HepG2 (cell line): ENCODE data around the gene DGAT2. TPM values are rescaled to one million over a fixed set of nuclear protein-coding genes. Genes with fewer than 3 reads are reported as not detected.

Experiments used
- CAMTA2 ChIP-seq: sonication (generic); formaldehyde crosslinking; IDR thresholded peaks from 2 replicates; pipeline ENCODE4 v1.4.0; 2020; ENCODE audit warnings: mild to moderate bottlenecking, missing genetic modification reagents, borderline replicate concordance
- CEBPB ChIP-seq: IDR thresholded peaks from 2 replicates; pipeline ENCODE4 v1.6.1; 2011; ENCODE audit warnings: low read depth, low read length, improper control_type of control experiment, borderline replicate concordance
- CHD2 ChIP-seq: IDR thresholded peaks from 2 replicates; pipeline ENCODE4 v1.6.1; 2011; ENCODE audit warnings: low read depth, low read length, improper control_type of control experiment
- EED ChIP-seq: sonication (generic); formaldehyde crosslinking; IDR thresholded peaks from 2 replicates; pipeline ENCODE4 v1.5.0; 2020; ENCODE audit warnings: mild to moderate bottlenecking, missing genetic modification reagents
- ETV5 ChIP-seq: IDR thresholded peaks from 2 replicates; pipeline ENCODE4 v1.6.1; 2018; ENCODE audit warnings: missing biosample characterization, missing genetic modification reagents, inconsistent platforms, borderline replicate concordance
- KLF11 ChIP-seq: IDR thresholded peaks from 2 replicates; pipeline ENCODE4 v1.6.1; 2016; ENCODE audit warnings: missing compliant biosample characterization
- NFIC ChIP-seq: IDR thresholded peaks from 2 replicates; pipeline ENCODE4 v1.6.1; 2012; ENCODE audit warnings: mild to moderate bottlenecking, low read length, inconsistent platforms
- NFRKB ChIP-seq: fragments of 450-650 bp; IDR thresholded peaks from 2 replicates; pipeline ENCODE4 v1.6.1; 2017
- NFYB ChIP-seq: sonication (generic); formaldehyde crosslinking; IDR thresholded peaks from 2 replicates; pipeline ENCODE4 v1.4.0; 2020; ENCODE audit warnings: missing genetic modification reagents
- NR3C1 ChIP-seq: sonication (generic); formaldehyde crosslinking; IDR thresholded peaks from 2 replicates; pipeline ENCODE4 v1.4.0; 2020; ENCODE audit warnings: missing genetic modification reagents
- POLR2A ChIP-seq, 2 experiments: IDR thresholded peaks; 2 replicates each; pipeline ENCODE4 v1.6.1; 2011; ENCODE audit warnings: low read depth in 2 of 2, low read length in 2 of 2, mild to moderate bottlenecking in 1 of 2, moderate library complexity in 1 of 2; ENCODE audit not compliant: insufficient read depth in 1 of 2
- PRMT3 ChIP-seq: sonication (generic); formaldehyde crosslinking; IDR thresholded peaks from 2 replicates; pipeline ENCODE4 v1.8.1; 2022; ENCODE audit warnings: low read depth, mild to moderate bottlenecking, moderate library complexity, missing genetic modification reagents, borderline replicate concordance
- RCOR2 ChIP-seq: IDR thresholded peaks from 2 replicates; pipeline ENCODE4 v1.6.1; 2016; ENCODE audit warnings: missing biosample characterization, missing genetic modification reagents
- RFXAP ChIP-seq: sonication (generic); formaldehyde crosslinking; IDR thresholded peaks from 2 replicates; pipeline ENCODE4 v1.4.0; 2020; ENCODE audit warnings: missing genetic modification reagents, borderline replicate concordance
- ZBTB38 ChIP-seq: sonication (generic); formaldehyde crosslinking; IDR thresholded peaks from 2 replicates; pipeline ENCODE4 v1.5.1; 2020; ENCODE audit warnings: mild to moderate bottlenecking, missing genetic modification reagents
- ZBTB7B ChIP-seq: sonication (generic); formaldehyde crosslinking; IDR thresholded peaks from 2 replicates; pipeline ENCODE4 v1.4.0; 2020; ENCODE audit warnings: missing genetic modification reagents
- ZBTB8A ChIP-seq: sonication (generic); formaldehyde crosslinking; IDR thresholded peaks from 2 replicates; pipeline ENCODE4 v1.4.0; 2020; ENCODE audit warnings: mild to moderate bottlenecking, low read depth, missing genetic modification reagents, borderline replicate concordance
- ZNF253 ChIP-seq: sonication (generic); formaldehyde crosslinking; IDR thresholded peaks from 2 replicates; pipeline ENCODE4 v1.8.0; 2022; ENCODE audit warnings: mild to moderate bottlenecking, missing genetic modification reagents, borderline replicate concordance
- ZNF292 ChIP-seq: sonication (generic); formaldehyde crosslinking; IDR thresholded peaks from 2 replicates; pipeline ENCODE4 v1.8.1; 2022; ENCODE audit warnings: mild to moderate bottlenecking, low read depth, missing genetic modification reagents, borderline replicate concordance
- ZNF30 ChIP-seq: sonication (generic); formaldehyde crosslinking; IDR thresholded peaks from 2 replicates; pipeline ENCODE4 v1.5.0; 2020; ENCODE audit warnings: mild to moderate bottlenecking, missing genetic modification reagents
- ZNF317 ChIP-seq: sonication (generic); formaldehyde crosslinking; IDR thresholded peaks from 2 replicates; pipeline ENCODE4 v1.5.0; 2020; ENCODE audit warnings: mild to moderate bottlenecking, missing genetic modification reagents
- ZNF446 ChIP-seq: sonication (generic); formaldehyde crosslinking; IDR thresholded peaks from 2 replicates; pipeline ENCODE4 v1.5.0; 2020; ENCODE audit warnings: mild to moderate bottlenecking, missing genetic modification reagents
- ZNF629 ChIP-seq: sonication (generic); formaldehyde crosslinking; conservative IDR thresholded peaks from 2 replicates; pipeline ENCODE4 v1.5.0; 2020; ENCODE audit warnings: missing genetic modification reagents
- ZNF644 ChIP-seq: IDR thresholded peaks from 2 replicates; pipeline ENCODE4 v1.6.1; 2016; ENCODE audit warnings: low read depth
- polyA plus RNA-seq, 8 experiments: library from polyadenylated mRNA; depleted of rRNA in 3 of 8; stranded (reverse) in 7 of 8; unstranded in 1 of 8; fragments of >200 nt; fragmentation: Illumina TruSeq in 4 of 8; extraction: Trizol in 4 of 8; gene quantifications; 2 replicates each; pipeline versions ENCODE4 v1.2.1 to v1.2.3, GENCODE V29; 2011 to 2016; ENCODE audit warnings: low read depth in 4 of 8, missing spikeins in 1 of 8, mixed read lengths in 1 of 8; ENCODE audit not compliant: insufficient read depth in 1 of 8
- total RNA-seq, 5 experiments: library from RNA; depleted of rRNA; stranded (reverse); fragments of >200 nt; fragmentation: Illumina TruSeq; extraction: Trizol; gene quantifications; 2 replicates each; pipeline ENCODE4 v1.2.3, GENCODE V29; 2016; ENCODE audit warnings: low read depth in 1 of 5
- TF ChIP-seq, protein P1 (sequence below): sonication (generic); formaldehyde crosslinking; IDR thresholded peaks from 2 replicates; pipeline ENCODE4 v1.4.0; 2020; ENCODE audit warnings: mild to moderate bottlenecking, missing genetic modification reagents
- TF ChIP-seq, protein P2 (sequence below): sonication (generic); formaldehyde crosslinking; IDR thresholded peaks from 2 replicates; pipeline ENCODE4 v1.4.0; 2020; ENCODE audit warnings: mild to moderate bottlenecking, missing genetic modification reagents
- TF ChIP-seq, protein P3 (sequence below): sonication (generic); formaldehyde crosslinking; conservative IDR thresholded peaks from 2 replicates; pipeline ENCODE4 v1.8.0; 2022; ENCODE audit warnings: mild to moderate bottlenecking, moderate library complexity, missing genetic modification reagents
- TF ChIP-seq, protein P4 (sequence below): sonication (generic); formaldehyde crosslinking; IDR thresholded peaks from 2 replicates; pipeline ENCODE4 v1.4.0; 2020; ENCODE audit warnings: missing genetic modification reagents

DGAT2 gene
- total and polyA plus RNA-seq, 2 of the 13 experiments (the other 11 are each of a cell fraction or from before 2014, with no cell fraction given), result 39.0 to 65.6 TPM

DNA sequence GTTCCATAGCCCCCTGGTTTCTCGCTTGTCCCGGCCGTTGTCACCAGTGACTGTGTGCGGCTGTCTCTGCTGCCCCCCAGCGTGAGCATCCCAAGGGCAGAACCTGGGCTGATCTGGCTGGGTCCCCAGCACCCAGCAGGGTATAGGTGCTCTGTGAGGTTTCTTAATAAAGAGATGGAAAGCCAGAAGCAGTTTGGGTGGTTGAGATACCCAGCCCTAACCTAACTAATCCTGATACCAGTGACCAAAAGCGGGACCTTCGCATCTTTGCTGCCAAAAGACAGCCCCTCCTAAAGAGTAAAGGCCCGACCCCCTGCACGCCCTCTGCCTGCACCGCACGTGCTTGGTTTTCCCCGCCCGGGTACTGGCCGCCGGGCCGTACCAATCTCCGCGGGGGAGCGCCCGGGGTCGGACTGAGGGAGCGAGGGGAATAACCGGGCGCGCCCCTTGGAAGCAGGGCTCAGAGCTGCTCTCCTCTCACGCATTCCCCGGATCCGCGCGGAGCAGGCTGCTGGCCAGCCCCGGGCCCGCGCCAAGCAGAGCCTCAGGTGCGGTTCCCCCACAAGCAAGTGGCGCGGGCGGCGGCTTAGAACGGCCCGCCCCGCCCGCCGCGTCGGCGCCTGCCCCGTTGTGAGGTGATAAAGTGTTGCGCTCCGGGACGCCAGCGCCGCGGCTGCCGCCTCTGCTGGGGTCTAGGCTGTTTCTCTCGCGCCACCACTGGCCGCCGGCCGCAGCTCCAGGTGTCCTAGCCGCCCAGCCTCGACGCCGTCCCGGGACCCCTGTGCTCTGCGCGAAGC lies at the start of gene DGAT2 (continued):
- no peak; the same call in 1 of the 2 replicates for TF ChIP-seq CAMTA2 (CRISPR knock-in tag)
- peak; percentile 61 to 83 for TF ChIP-seq POLR2A (IDR thresholded peaks at IDR 0.05; ENCODE audit: insufficient read depth in 1 of 2, low read depth in 2 of 2, low read length in 2 of 2)
- no peak for TF ChIP-seq ZBTB38
- TF ChIP-seq, protein P1, sequence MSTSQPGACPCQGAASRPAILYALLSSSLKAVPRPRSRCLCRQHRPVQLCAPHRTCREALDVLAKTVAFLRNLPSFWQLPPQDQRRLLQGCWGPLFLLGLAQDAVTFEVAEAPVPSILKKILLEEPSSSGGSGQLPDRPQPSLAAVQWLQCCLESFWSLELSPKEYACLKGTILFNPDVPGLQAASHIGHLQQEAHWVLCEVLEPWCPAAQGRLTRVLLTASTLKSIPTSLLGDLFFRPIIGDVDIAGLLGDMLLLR (CRISPR knock-in tag), result peak; percentile 24; the same call in 1 of the 2 replicates
- TF ChIP-seq ZNF30 (CRISPR knock-in tag), result no peak
- TF ChIP-seq ZNF292 (CRISPR knock-in tag), result peak; percentile 17; the same call in 1 of the 2 replicates
- no peak for TF ChIP-seq ETV5 (CRISPR knock-in tag)
- TF ChIP-seq ZNF446 (CRISPR knock-in tag), result peak; percentile 95
- no peak for TF ChIP-seq ZNF644 (CRISPR knock-in tag)
- peak; percentile 68 for TF ChIP-seq RFXAP (CRISPR knock-in tag)
- no peak for TF ChIP-seq CEBPB
- TF ChIP-seq, protein P2, sequence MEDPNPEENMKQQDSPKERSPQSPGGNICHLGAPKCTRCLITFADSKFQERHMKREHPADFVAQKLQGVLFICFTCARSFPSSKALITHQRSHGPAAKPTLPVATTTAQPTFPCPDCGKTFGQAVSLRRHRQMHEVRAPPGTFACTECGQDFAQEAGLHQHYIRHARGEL, result no peak
- TF ChIP-seq NR3C1 (CRISPR knock-in tag), result no peak
- TF ChIP-seq EED (CRISPR knock-in tag), result peak; percentile 65; the same call in 1 of the 2 replicates
- TF ChIP-seq KLF11 (CRISPR knock-in tag), result peak; percentile 85; the same call in 1 of the 2 replicates
- peak; percentile 44; the same call in 1 of the 2 replicates for TF ChIP-seq ZNF317 (CRISPR knock-in tag)
- TF ChIP-seq, protein P3, sequence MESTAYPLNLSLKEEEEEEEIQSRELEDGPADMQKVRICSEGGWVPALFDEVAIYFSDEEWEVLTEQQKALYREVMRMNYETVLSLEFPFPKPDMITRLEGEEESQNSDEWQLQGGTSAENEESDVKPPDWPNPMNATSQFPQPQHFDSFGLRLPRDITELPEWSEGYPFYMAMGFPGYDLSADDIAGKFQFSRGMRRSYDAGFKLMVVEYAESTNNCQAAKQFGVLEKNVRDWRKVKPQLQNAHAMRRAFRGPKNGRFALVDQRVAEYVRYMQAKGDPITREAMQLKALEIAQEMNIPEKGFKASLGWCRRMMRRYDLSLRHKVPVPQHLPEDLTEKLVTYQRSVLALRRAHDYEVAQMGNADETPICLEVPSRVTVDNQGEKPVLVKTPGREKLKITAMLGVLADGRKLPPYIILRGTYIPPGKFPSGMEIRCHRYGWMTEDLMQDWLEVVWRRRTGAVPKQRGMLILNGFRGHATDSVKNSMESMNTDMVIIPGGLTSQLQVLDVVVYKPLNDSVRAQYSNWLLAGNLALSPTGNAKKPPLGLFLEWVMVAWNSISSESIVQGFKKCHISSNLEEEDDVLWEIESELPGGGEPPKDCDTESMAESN (CRISPR knock-in tag), result peak; percentile 45; the same call in 1 of the 2 replicates
- TF ChIP-seq, protein P4, sequence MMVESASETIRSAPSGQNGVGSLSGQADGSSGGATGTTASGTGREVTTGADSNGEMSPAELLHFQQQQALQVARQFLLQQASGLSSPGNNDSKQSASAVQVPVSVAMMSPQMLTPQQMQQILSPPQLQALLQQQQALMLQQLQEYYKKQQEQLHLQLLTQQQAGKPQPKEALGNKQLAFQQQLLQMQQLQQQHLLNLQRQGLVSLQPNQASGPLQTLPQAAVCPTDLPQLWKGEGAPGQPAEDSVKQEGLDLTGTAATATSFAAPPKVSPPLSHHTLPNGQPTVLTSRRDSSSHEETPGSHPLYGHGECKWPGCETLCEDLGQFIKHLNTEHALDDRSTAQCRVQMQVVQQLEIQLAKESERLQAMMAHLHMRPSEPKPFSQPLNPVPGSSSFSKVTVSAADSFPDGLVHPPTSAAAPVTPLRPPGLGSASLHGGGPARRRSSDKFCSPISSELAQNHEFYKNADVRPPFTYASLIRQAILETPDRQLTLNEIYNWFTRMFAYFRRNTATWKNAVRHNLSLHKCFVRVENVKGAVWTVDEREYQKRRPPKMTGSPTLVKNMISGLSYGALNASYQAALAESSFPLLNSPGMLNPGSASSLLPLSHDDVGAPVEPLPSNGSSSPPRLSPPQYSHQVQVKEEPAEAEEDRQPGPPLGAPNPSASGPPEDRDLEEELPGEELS (CRISPR knock-in tag), result peak; percentile 65
- TF ChIP-seq ZNF629 (CRISPR knock-in tag), result no peak
- no peak for TF ChIP-seq CHD2
- peak; percentile 73; the same call in 1 of the 2 replicates for TF ChIP-seq PRMT3 (CRISPR knock-in tag)
- no peak for TF ChIP-seq NFRKB
- TF ChIP-seq NFYB (CRISPR knock-in tag), result no peak; the same call in 1 of the 2 replicates
- peak; percentile 14; the same call in 1 of the 2 replicates for TF ChIP-seq RCOR2 (CRISPR knock-in tag)
- no peak for TF ChIP-seq NFIC
- peak; percentile 56 for TF ChIP-seq ZBTB7B (CRISPR knock-in tag)
- peak; percentile 44; the same call in 1 of the 2 replicates for TF ChIP-seq ZBTB8A (CRISPR knock-in tag)
- TF ChIP-seq ZNF253 (CRISPR knock-in tag), result no peak
